A673 (cell line): ENCODE results near the gene NPPC. TPM values are rescaled to one million over a fixed set of nuclear protein-coding genes. Genes with fewer than 3 reads are reported as not detected.

Experiments
- BruUV-seq: library from RNA; stranded (reverse); fragments of 400-500 nt; replicated peaks from 2 replicates; lab custom pipeline; 2021; lab: Mats Ljungman, UMichigan
- CTCF ChIA-PET: fragments of 300-600 bp; sonication (Branson Sonifier 250); formaldehyde crosslinking; loops from one replicate; lab custom pipeline; 2022; ENCODE audit warnings: antibody characterized with exemption; lab: Charles Lee
- POLR2A ChIA-PET: fragments of 300-600 bp; sonication (Branson Sonifier 250); formaldehyde crosslinking; loops from one replicate; lab custom pipeline; 2022; ENCODE audit warnings: antibody characterized with exemption; ENCODE audit not compliant: low non-redundant PET; lab: Charles Lee
- DNase-seq: peaks from one replicate; pipeline ENCODE4 v3.0.0-alpha.2; 2015; ENCODE audit warnings: low spot score
- H3K27ac ChIP-seq: fragments of 200-600 bp; sonication (generic); 2 replicates; pipeline ENCODE4 v1.5.1; 2016; ENCODE audit warnings: mixed run types, low read depth, mild to moderate bottlenecking, mixed read lengths, antibody characterized with exemption, low read length; ENCODE audit not compliant: poor library complexity, severe bottlenecking
- H3K27me3 ChIP-seq: fragments of 200-600 bp; sonication (generic); replicated peaks from 2 replicates; pipeline ENCODE4 v1.6.1; 2017; ENCODE audit warnings: mixed run types, low read depth, mild to moderate bottlenecking, mixed read lengths, antibody characterized with exemption, low read length; ENCODE audit not compliant: insufficient read depth, poor library complexity
- H3K36me3 ChIP-seq: fragments of 200-600 bp; sonication (generic); 2 replicates; pipeline ENCODE4 v1.6.1; 2016; ENCODE audit warnings: mixed run types, mild to moderate bottlenecking, mixed read lengths, antibody characterized with exemption, low read length; ENCODE audit not compliant: insufficient read depth, poor library complexity, severe bottlenecking
- H3K4me1 ChIP-seq: fragments of 200-600 bp; sonication (generic); 2 replicates; pipeline ENCODE4 v1.6.1; 2017; ENCODE audit warnings: mixed run types, mild to moderate bottlenecking, mixed read lengths, antibody characterized with exemption, low read length; ENCODE audit not compliant: insufficient read depth, poor library complexity, severe bottlenecking
- H3K4me3 ChIP-seq: fragments of 200-600 bp; sonication (generic); 2 replicates; pipeline ENCODE4 v1.5.1; 2016; ENCODE audit warnings: low read depth, mixed run types, mild to moderate bottlenecking, mixed read lengths, low read length; ENCODE audit not compliant: poor library complexity, severe bottlenecking
- H3K9me3 ChIP-seq: fragments of 200-600 bp; sonication (generic); 2 replicates; pipeline ENCODE4 v1.6.1; 2016; ENCODE audit warnings: mixed run types, low read depth, mild to moderate bottlenecking, mixed read lengths, antibody characterized with exemption, low read length; ENCODE audit not compliant: poor library complexity, severe bottlenecking
- CTCF ChIP-seq: fragments of 300-800, 200-600 bp; sonication (generic); conservative IDR thresholded peaks from 2 replicates; pipeline ENCODE4 v1.5.1; 2017; ENCODE audit warnings: low read depth, mild to moderate bottlenecking, antibody characterized with exemption, low read length, moderate library complexity, mixed read lengths
- EZH2 ChIP-seq: fragments of 200-600 bp; sonication (generic); IDR thresholded peaks from 2 replicates; pipeline ENCODE4 v1.6.1; 2017; ENCODE audit warnings: borderline replicate concordance, low read depth, mild to moderate bottlenecking, mixed read lengths, antibody characterized with exemption, low read length; ENCODE audit not compliant: poor library complexity, severe bottlenecking
- intact Hi-C: fragments of 100-400 bp; cut with micrococcal nuclease; formaldehyde crosslinking; loops from one replicate; pipeline ENCODE4 v1.10.0; 2022; ENCODE audit not compliant: unreplicated experiment
- total RNA-seq: library from RNA; stranded (reverse); gene quantifications from 2 replicates; pipeline ENCODE4 v1.2.3, GENCODE V29; 2021

The NPPC gene
- total RNA-seq, 1 experiment from 2014 or later, result not detected

DNA sequence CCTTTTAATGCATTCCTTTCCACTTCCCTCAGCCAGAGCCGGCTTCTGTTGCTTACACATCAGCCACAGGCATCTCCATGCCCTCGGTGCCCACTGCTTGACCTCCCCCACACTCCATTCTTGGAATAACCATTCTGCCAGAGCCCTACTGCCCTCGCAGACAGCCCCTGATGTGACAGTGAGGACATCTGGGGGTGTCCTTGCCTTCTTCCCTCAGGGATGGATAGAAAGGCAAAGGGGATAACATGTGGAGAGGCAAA lies 6.4 kb upstream of the NPPC start:
- H3K27me3 ChIP-seq, result peaks cover 7% of the 10 kb centered on the region
- H3K4me3 ChIP-seq, result no peak overlapping the region
- ChIA-PET CTCF (interaction anchor here (0.9 kb wide), 1 partner anchor 11 kb away, joined by 3 read pairs; no protein-coding TSS in a partner anchor), POLR2A (no interaction called here)
- intact Hi-C loops, result no loop called here
- no peaks in the 10 kb centered on the region for H3K4me1 ChIP-seq
- no peak for TF ChIP-seq CTCF
- no peak for TF ChIP-seq EZH2
- no peaks in the 10 kb centered on the region for H3K9me3 ChIP-seq
- no peaks in the 10 kb centered on the region for H3K36me3 ChIP-seq
- H3K27ac ChIP-seq, result no peak overlapping the region
- no peak for DNase-seq
- no TSS peak for BruUV-seq

- DNase-seq, result no peak
- no peak overlapping the region for H3K4me3 ChIP-seq
- H3K36me3 ChIP-seq, result no peaks in the 10 kb centered on the region
- no peak overlapping the region for H3K27ac ChIP-seq
- H3K4me1 ChIP-seq, result peaks cover 5% of the 10 kb centered on the region
- ChIA-PET POLR2A (no interaction called here), CTCF (no interaction called here)
- no peak for TF ChIP-seq EZH2
- TF ChIP-seq CTCF, result no peak
- intact Hi-C loops, result no loop called here
- no TSS peak for BruUV-seq
- H3K27me3 ChIP-seq, result peaks cover 18% of the 10 kb centered on the region
- no peaks in the 10 kb centered on the region for H3K9me3 ChIP-seq
Observed at GRCh38 chr2:231931481-231931915, 5.3 kb upstream of the NPPC start.

GRCh38 chr2:231930593-231931281 lies 4.5 kb upstream of the NPPC start:
- TF ChIP-seq CTCF (no peak), EZH2 (no peak)
- Histone ChIP-seq H3K4me3 (no peak overlapping the region), H3K36me3 (no peaks in the 10 kb centered on the region), H3K4me1 (peaks cover 10% of the 10 kb centered on the region), H3K27ac (no peak overlapping the region), H3K9me3 (no peaks in the 10 kb centered on the region), H3K27me3 (peaks cover 19% of the 10 kb centered on the region)
- DNase-seq, result no peak
- ChIA-PET POLR2A (no interaction called here), CTCF (interaction anchor here (1.2 kb wide), 1 partner anchor 211 kb away, joined by 4 read pairs; no protein-coding TSS in a partner anchor)
- intact Hi-C loops, result no loop called here
- BruUV-seq, result no TSS peak
